Endothelial cell of umbilical vein (primary cell): Measurements from ENCODE around the gene DOCK8. TPM values are rescaled to one million over a fixed set of nuclear protein-coding genes. Genes with fewer than 3 reads are reported as not detected.

Experiments
- BruUV-seq: library from RNA; stranded (reverse); fragments of 400-500 nt; replicated peaks from 2 replicates; lab custom pipeline; 2021; lab: Mats Ljungman, UMichigan
- CTCF ChIA-PET: fragments of 300-600, 350-600 bp; sonication (Branson Sonifier 250); formaldehyde crosslinking; loops from one replicate; lab custom pipeline; 2021; ENCODE audit warnings: antibody characterized with exemption, inconsistent platforms; lab: Charles Lee
- POLR2A ChIA-PET: fragments of 300-600, 350-600 bp; sonication (Branson Sonifier 250); formaldehyde crosslinking; loops from one replicate; lab custom pipeline; 2021; ENCODE audit warnings: antibody characterized with exemption, inconsistent platforms; lab: Charles Lee
- DNase-seq: peaks from one replicate; pipeline ENCODE4 v3.0.0-alpha.2; 2011; ENCODE audit warnings: low read depth, low spot score
- FAIRE-seq: peaks from 2 replicates; lab custom pipeline; 2011; peaks lifted over from hg19 to GRCh38; lab: Jason Lieb, UNC
- H2AFZ ChIP-seq: 2 replicates; pipeline ENCODE4 v1.6.0; 2012; ENCODE audit warnings: low read depth, low read length, control low read depth, inconsistent platforms
- H3K27ac ChIP-seq: 2 replicates; pipeline ENCODE4 v1.5.1; 2011; ENCODE audit warnings: low read depth, mild to moderate bottlenecking, control low read depth, low read length, moderate library complexity; ENCODE audit not compliant: insufficient read depth
- H3K27me3 ChIP-seq, 2 experiments: 2 replicates each; pipeline versions ENCODE4 v1.6.0 to v1.6.1; 2011; ENCODE audit warnings: low read length in 2 of 2, mixed read lengths in 1 of 2; ENCODE audit not compliant: control insufficient read depth in 2 of 2, insufficient read depth in 2 of 2
- H3K36me3 ChIP-seq, 2 experiments: 2 replicates in 1 of 2; 3 replicates in 1 of 2; pipeline ENCODE4 v1.5.1; 2011; ENCODE audit warnings: low read length in 2 of 2, mild to moderate bottlenecking in 1 of 2, moderate library complexity in 1 of 2; ENCODE audit not compliant: control insufficient read depth in 2 of 2, insufficient read depth in 2 of 2; ENCODE audit errors: extremely low read depth in 1 of 2
- H3K4me1 ChIP-seq: 3 replicates; pipeline ENCODE4 v1.5.1; 2011; ENCODE audit warnings: mild to moderate bottlenecking, low read length; ENCODE audit not compliant: control insufficient read depth, insufficient read depth; ENCODE audit errors: extremely low read depth
- H3K4me2 ChIP-seq: 2 replicates; pipeline ENCODE4 v1.6.1; 2011; ENCODE audit warnings: low read length, control low read depth, mixed read lengths; ENCODE audit not compliant: insufficient read depth
- H3K4me3 ChIP-seq, 3 experiments: fragments of 200-600 bp in 1 of 3; sonication (generic), shearing (Covaris generic) in 1 of 3; replicated peaks in 1 of 3; 2 replicates each; pipeline ENCODE4 v1.5.1; 2011 to 2016; ENCODE audit warnings: control low read depth in 3 of 3, low read length in 3 of 3, mild to moderate bottlenecking in 2 of 3, inconsistent platforms in 1 of 3, low read depth in 1 of 3, moderate library complexity in 1 of 3; ENCODE audit not compliant: insufficient read depth in 1 of 3
- H3K79me2 ChIP-seq: 2 replicates; pipeline ENCODE4 v1.6.0; 2012; ENCODE audit warnings: low read length, inconsistent platforms; ENCODE audit not compliant: control insufficient read depth, insufficient read depth
- H3K9ac ChIP-seq: replicated peaks from 2 replicates; pipeline ENCODE3; 2011; ENCODE audit warnings: low read length, control low read depth; ENCODE audit not compliant: insufficient read depth; ENCODE audit errors: extremely low read depth
- H3K9me1 ChIP-seq: replicated peaks from 3 replicates; pipeline ENCODE4 v1.6.0; 2011; ENCODE audit warnings: mild to moderate bottlenecking, low read length; ENCODE audit not compliant: control insufficient read depth, insufficient read depth; ENCODE audit errors: extremely low read depth
- H3K9me3 ChIP-seq: replicated peaks from 2 replicates; pipeline ENCODE4 v1.5.1; 2012; ENCODE audit warnings: low read length, inconsistent platforms; ENCODE audit not compliant: control insufficient read depth, insufficient read depth
- H4K20me1 ChIP-seq: replicated peaks from 2 replicates; pipeline ENCODE3; 2011; ENCODE audit warnings: mild to moderate bottlenecking, low read length; ENCODE audit not compliant: control insufficient read depth, insufficient read depth; ENCODE audit errors: extremely low read depth
- EZH2 ChIP-seq: IDR thresholded peaks from 2 replicates; pipeline ENCODE4 v1.6.1; 2012; ENCODE audit warnings: borderline replicate concordance, low read depth, mild to moderate bottlenecking, moderate library complexity, low read length, inconsistent platforms; ENCODE audit not compliant: severe bottlenecking
- FOS ChIP-seq: IDR thresholded peaks from 2 replicates; pipeline ENCODE4 v1.6.1; 2011; ENCODE audit warnings: mild to moderate bottlenecking, low read length, moderate library complexity, borderline replicate concordance; ENCODE audit not compliant: insufficient read depth
- GATA2 ChIP-seq: IDR thresholded peaks from 2 replicates; pipeline ENCODE4 v1.7.0; 2011; ENCODE audit warnings: low read depth, mild to moderate bottlenecking, moderate library complexity, mixed read lengths, low read length; ENCODE audit not compliant: insufficient read length, insufficient read depth
- JUN ChIP-seq: IDR thresholded peaks from 2 replicates; pipeline ENCODE4 v1.6.1; 2011; ENCODE audit warnings: borderline replicate concordance, low read depth; ENCODE audit not compliant: insufficient read length, insufficient read depth
- MYC ChIP-seq: IDR thresholded peaks from one replicate; pipeline ENCODE4 v1.6.1; 2011; ENCODE audit warnings: mild to moderate bottlenecking, low read depth, low read length
- POLR2AphosphoS5 ChIP-seq: IDR thresholded peaks from 2 replicates; pipeline ENCODE4 v1.6.1; 2012; ENCODE audit warnings: low read depth, mild to moderate bottlenecking, control low read depth, low read length, moderate library complexity; ENCODE audit not compliant: insufficient read depth
- dilution Hi-C: fragments of 300-500 bp; cut with MboI; formaldehyde crosslinking; loops from one replicate; pipeline ENCODE4 v1.15.0; 2019; ENCODE audit warnings: low sequenced_read_pairs; ENCODE audit not compliant: extremely low pct_ligation_motif_present
- intact Hi-C: fragments of 100-400 bp; cut with micrococcal nuclease; formaldehyde crosslinking; loops from one replicate; pipeline ENCODE4 v1.10.0; 2022
- polyA plus RNA-seq, 4 experiments: library from polyadenylated mRNA; depleted of rRNA in 3 of 4; stranded (reverse) in 3 of 4; unstranded in 1 of 4; fragments of >200 nt; gene quantifications; 2 replicates each; pipeline versions ENCODE4 v1.2.1 to v1.2.3, GENCODE V29; 2011 to 2012; ENCODE audit warnings: missing spikeins in 1 of 4
- total RNA-seq: library from RNA; stranded (reverse); gene quantifications from 2 replicates; pipeline ENCODE4 v1.2.3, GENCODE V29; 2021
- TF ChIP-seq, protein P1 (sequence below): IDR thresholded peaks from 2 replicates; pipeline ENCODE4 v1.6.1; 2011; ENCODE audit not compliant: insufficient read depth, insufficient read length

Gene DOCK8
- total and polyA plus RNA-seq, 2 donors (not counting 3 experiments of a cell fraction or from before 2014, with no cell fraction given): 0.54 to 1.3 TPM

DNA sequence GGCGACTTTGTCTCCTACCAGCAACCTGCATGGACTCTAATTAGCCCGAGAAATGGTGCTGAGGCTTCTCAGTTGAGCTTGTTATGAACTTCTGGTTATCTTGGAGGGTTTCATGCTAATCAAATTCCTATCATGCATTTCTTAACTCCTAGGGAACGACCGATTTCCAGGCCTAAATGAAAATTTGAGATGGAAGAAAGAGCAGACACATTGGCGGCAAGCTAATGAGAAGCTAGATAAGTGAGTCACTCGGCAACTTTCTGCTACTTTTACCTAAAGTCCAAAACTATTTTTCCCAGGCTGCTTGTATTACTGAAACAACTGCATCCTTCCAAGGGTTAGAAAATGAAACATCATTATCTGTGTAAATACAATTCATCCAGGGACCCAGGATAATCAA lies 207.2 kb downstream of the DOCK8 start:
- no peaks in the 10 kb centered on the region for H3K9me1 ChIP-seq
- H3K27me3 ChIP-seq: no peaks in the 10 kb centered on the region
- H3K4me2 ChIP-seq: no peak overlapping the region
- TF ChIP-seq, protein P1, sequence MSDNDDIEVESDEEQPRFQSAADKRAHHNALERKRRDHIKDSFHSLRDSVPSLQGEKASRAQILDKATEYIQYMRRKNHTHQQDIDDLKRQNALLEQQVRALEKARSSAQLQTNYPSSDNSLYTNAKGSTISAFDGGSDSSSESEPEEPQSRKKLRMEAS: no peak
- TF ChIP-seq GATA2: no peak
- no peak for TF ChIP-seq POLR2AphosphoS5
- TF ChIP-seq JUN: no peak
- TF ChIP-seq EZH2: no peak
- no peak for TF ChIP-seq FOS
- no peak for TF ChIP-seq MYC
- H4K20me1 ChIP-seq: no peaks in the 10 kb centered on the region
- intact Hi-C loops (no loop called here), dilution Hi-C loops (no loop called here)
- BruUV-seq: no TSS peak
- H3K79me2 ChIP-seq: no peaks in the 10 kb centered on the region
- no peak overlapping the region for H2AFZ ChIP-seq
- no peaks in the 10 kb centered on the region for H3K9me3 ChIP-seq
- H3K36me3 ChIP-seq: no peaks in the 10 kb centered on the region
- POLR2A ChIA-PET: no interaction called here
- H3K27ac ChIP-seq: no peak overlapping the region
- CTCF ChIA-PET: no interaction called here
- no peaks in the 10 kb centered on the region for H3K4me1 ChIP-seq
- FAIRE-seq (no peak), DNase-seq (no peak)
- no peak overlapping the region for H3K9ac ChIP-seq
- no peak overlapping the region for H3K4me3 ChIP-seq

DNA sequence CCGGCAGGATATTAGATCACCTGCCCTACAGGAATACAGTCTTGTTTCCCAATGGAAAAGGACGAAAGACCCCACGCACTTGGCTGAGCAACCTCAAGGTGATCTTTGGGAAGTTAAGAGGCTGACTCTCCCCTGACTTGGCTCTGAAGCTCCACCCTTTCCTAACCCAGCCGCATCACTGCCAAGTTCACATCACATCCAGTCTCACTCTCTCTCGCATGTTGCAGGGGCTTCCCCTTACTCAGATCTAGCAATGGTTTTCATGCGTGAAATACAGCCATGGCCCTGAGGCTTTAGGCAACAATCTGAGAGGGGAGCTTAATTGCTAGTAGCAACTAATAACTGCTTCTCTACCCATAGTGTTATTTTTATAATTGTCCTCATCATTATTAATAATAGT lies 211.6 kb downstream of the DOCK8 start:
- Histone ChIP-seq H4K20me1 (no peaks in the 10 kb centered on the region), H3K4me2 (no peak overlapping the region), H3K4me1 (no peaks in the 10 kb centered on the region), H3K36me3 (no peaks in the 10 kb centered on the region), H3K4me3 (no peak overlapping the region), H3K27me3 (no peaks in the 10 kb centered on the region), H3K9me3 (no peaks in the 10 kb centered on the region), H2AFZ (no peak overlapping the region), H3K9ac (no peak overlapping the region), H3K9me1 (no peaks in the 10 kb centered on the region), H3K27ac (no peak overlapping the region), H3K79me2 (no peaks in the 10 kb centered on the region)
- DNase-seq: no peak
- TF ChIP-seq EZH2 (no peak), GATA2 (no peak)
- intact Hi-C loops (no loop called here), dilution Hi-C loops (no loop called here)
- ChIA-PET CTCF (no interaction called here), POLR2A (no interaction called here)
- FAIRE-seq: no peak
- BruUV-seq: no TSS peak
